Measurements from ENCODE around the gene CDC34.

The CDC34 gene

GRCh38 chr19:531753-532560 lies at the start of gene CDC34:
Gene CDC34 (plus strand): TSS chr19:531760. CDS start chr19:531932, 172 bp downstream.
- no peak for DNase-seq (ENCODE audit: low read depth in 3 of 3)

GRCh38 chr19:482186-483041 lies 49.1 kb upstream of the CDC34 start:
- DNase-seq (ENCODE audit: low read depth in 3 of 3) = no peak

GRCh38 chr19:483332-484072 lies 48.1 kb upstream of the CDC34 start:
- DNase-seq (ENCODE audit: low read depth in 3 of 3) = no peak

GRCh38 chr19:484494-484893 lies 47.1 kb upstream of the CDC34 start:
- no peak for DNase-seq (ENCODE audit: low read depth in 3 of 3)

GRCh38 chr19:485077-485476 lies 46.5 kb upstream of the CDC34 start:
- no peak for DNase-seq (ENCODE audit: low read depth in 3 of 3)

GRCh38 chr19:485583-486236 lies 45.9 kb upstream of the CDC34 start:
- no peak for DNase-seq (ENCODE audit: low read depth in 3 of 3)

- peak; percentile 81 to 92 (median 89) for DNase-seq (ENCODE audit: low read depth in 3 of 3)
Measured at GRCh38 chr19:488505-489417, 42.8 kb upstream of the CDC34 start.

DNA sequence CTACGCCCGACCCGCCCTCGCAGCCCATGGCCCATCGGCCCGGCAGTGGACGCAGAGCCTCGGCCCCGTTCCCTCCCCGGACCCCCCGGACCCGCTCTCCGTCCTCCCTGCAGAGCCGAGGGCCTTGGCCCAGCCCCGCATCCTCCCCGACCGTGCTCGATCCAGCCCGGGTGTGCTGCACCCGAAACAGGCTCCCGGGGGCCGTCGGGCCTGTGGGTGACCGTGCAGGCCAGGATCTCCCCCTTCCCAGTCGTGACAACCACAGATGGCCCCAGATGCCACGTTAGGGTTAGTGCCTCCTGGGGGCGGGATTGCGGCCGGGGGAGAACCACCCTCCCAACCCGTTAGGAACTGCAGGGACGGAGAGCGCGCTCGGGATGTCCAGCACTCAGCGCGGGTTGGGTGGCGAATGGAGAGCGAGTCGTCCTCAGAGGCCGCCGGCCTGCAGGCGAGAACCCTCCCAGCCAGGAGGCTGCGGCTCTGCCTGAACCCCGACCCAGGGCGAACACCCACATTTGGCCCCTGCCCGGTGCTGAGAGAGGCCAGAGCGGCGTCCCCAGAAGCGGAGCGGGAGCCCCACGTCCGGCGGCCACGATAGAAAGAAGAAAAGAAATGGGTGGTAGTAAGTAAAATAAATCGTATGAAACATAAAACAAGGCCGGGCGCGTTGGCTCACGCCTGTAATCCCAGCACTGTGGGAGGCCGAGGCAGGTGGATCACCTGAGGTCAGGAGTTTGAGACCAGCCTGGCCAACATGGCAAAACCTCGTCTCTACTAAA lies 42.0 kb upstream of the CDC34 start:
- no peak for DNase-seq (ENCODE audit: low read depth in 3 of 3)

GRCh38 chr19:491146-491741 lies 40.3 kb upstream of the CDC34 start:
- no peak for DNase-seq (ENCODE audit: low read depth in 3 of 3)

DNA sequence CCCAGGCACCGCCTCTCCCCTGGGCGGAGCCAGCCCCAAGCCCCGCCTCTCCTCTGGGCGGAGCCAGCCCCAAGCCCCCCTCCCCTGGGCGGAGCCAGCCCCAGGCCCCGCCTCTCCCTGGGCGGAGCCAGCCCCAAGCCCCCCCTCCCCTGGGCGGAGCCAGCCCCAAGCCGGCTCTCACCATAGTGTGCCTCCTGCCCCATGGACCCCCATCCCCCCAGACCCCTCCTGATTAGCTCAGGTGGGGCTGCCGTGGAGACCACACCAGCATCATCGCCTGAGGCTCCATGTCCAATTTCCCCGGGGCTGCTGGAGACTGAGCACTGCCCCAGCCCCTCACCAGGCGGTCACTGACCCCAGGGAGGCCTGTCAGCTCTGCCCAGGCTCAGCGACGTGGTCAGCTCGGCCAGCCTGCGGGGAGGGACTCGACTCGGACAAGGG lies 39.4 kb upstream of the CDC34 start:
- DNase-seq (ENCODE audit: low read depth in 3 of 3) = no peak

- no peak for DNase-seq (ENCODE audit: low read depth in 3 of 3)
Measured at GRCh38 chr19:493391-494170, 38.0 kb upstream of the CDC34 start.

DNA sequence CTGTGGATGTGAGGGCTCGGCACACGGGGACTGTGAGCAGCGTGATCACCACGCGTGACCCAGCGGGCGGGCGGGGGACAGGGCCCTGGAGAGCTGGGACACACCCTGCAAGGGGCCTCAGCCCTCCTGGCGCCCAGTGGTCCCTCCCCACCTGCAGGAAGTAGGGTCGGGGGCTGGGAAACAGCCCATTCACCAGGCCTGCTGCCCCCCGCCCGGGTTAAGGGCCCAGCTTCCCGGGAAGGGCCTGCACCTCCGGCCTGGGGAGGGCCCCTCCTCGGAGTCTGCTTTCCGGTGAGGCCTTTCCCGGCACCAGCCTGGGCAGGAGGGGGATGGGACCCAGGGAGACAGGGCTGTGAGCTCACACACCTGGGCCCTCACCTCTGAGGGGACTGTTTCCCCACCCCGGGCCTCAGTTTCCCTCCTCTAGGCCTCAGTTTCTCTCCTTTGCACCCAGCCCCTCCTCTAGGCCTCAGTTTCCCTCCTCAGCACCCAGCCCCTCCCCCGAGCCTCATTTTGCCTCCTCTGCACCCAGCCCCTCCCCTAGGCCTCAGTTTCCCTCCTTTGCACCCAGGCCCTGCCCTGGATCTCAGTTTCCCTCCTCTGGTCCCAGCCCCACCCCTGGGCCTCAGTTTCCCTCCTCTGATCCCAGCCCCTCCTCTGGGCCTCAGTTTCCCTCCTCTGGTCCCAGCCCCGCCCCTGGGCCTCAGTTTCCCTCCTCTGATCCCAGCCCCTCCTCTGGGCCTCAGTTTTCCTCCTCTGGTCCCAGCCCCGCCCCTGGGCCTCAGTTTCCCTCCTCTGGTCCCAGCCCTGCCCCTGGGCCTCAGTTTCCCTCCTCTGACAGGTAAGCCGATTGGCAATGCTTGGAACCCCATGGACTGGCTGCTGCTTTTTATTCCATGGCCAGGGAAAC lies 37.1 kb upstream of the CDC34 start:
- DNase-seq (ENCODE audit: low read depth in 3 of 3) = no peak

GRCh38 chr19:495081-495401 lies 36.5 kb upstream of the CDC34 start:
- no peak for DNase-seq (ENCODE audit: low read depth in 3 of 3)

GRCh38 chr19:495402-496111 lies 36.0 kb upstream of the CDC34 start:
- peak in 1 of 3 experiments; percentile 38 for DNase-seq (ENCODE audit: low read depth in 3 of 3)

DNA sequence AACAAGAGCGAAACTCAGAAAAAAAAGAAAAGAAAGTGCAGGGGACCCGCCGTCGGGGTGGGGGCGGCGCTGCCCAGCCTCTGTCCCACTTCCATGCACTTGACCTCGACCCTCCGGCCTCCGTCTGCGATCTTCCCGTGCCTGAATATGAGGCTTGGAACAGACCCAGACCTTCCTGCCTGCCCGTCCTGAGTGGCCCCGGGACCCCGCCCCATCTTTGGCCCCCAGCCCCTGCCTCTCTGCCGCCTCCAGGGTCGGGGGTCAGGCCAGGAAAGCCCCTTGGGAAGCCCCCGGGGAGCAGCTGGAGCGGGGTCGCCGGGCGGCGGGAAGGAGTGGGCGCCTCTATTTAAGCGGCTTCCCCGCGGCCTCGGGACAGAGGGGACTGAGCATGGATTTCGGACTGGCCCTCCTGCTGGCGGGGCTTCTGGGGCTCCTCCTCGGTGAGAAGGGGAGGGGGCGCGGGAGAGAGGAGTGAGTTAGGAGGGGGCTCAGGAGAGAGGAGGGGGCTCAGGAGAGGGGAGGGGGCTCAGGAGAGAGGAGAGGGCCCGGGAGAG lies 35.4 kb upstream of the CDC34 start, which contains the start of gene MADCAM1:
TSS of gene MADCAM1 (plus strand) at position 375 of the 554 bp plus-strand sequence. CDS start at position 389, 14 bp downstream.
- DNase-seq (ENCODE audit: low read depth in 3 of 3) = no peak

- DNase-seq (ENCODE audit: low read depth in 3 of 3) = no peak
Measured at GRCh38 chr19:496986-497385, 34.6 kb upstream of the CDC34 start.
